Neural progenitor cell (in vitro differentiated cells): ENCODE measurements around the gene STX8.

Experiments
- CTCF ChIP-seq: fragments of 200-600 bp; sonication (generic); IDR thresholded peaks from 2 replicates; pipeline ENCODE4 v1.5.1; 2017; ENCODE audit warnings: antibody characterized with exemption, mild to moderate bottlenecking
- EZH2 ChIP-seq: fragments of 200-600 bp; sonication (generic); IDR thresholded peaks from 2 replicates; pipeline ENCODE4 v1.6.1; 2017; ENCODE audit warnings: antibody characterized with exemption, mild to moderate bottlenecking, moderate library complexity
- EZH2phosphoT487 ChIP-seq: fragments of 200-600 bp; sonication (generic); IDR thresholded peaks from 2 replicates; pipeline ENCODE4 v1.6.1; 2017; ENCODE audit warnings: antibody characterized with exemption

GRCh38 chr17:9334536-9335446, 240.8 kb downstream of the STX8 start:
- TF ChIP-seq CTCF (no peak), EZH2phosphoT487 (no peak), EZH2 (no peak)
